Keratinocyte (primary cell): ENCODE data around the gene MTMR2. TPM values are rescaled to one million over a fixed set of nuclear protein-coding genes. Genes with fewer than 3 reads are reported as not detected.

ENCODE experiments used
- DNase-seq: peaks from one replicate; pipeline ENCODE4 v3.0.0-alpha.2; 2011; ENCODE audit warnings: low read depth, missing footprints, low spot score
- FAIRE-seq: peaks from 2 replicates; lab custom pipeline; 2011; peaks lifted over from hg19 to GRCh38; lab: Jason Lieb, UNC
- H2AFZ ChIP-seq: 2 replicates; pipeline ENCODE4 v1.6.0; 2012; ENCODE audit warnings: low read length, control low read depth, inconsistent platforms; ENCODE audit not compliant: control insufficient read depth
- H3K27ac ChIP-seq: 2 replicates; pipeline ENCODE4 v1.5.1; 2011; ENCODE audit warnings: low read length; ENCODE audit not compliant: control insufficient read depth, insufficient read depth
- H3K27me3 ChIP-seq: 3 replicates; pipeline ENCODE4 v1.6.0; 2011; ENCODE audit warnings: low read length; ENCODE audit not compliant: control insufficient read depth, insufficient read depth; ENCODE audit errors: extremely low read depth
- H3K36me3 ChIP-seq, 2 experiments: 2 replicates in 1 of 2; 3 replicates in 1 of 2; pipeline ENCODE4 v1.5.1; 2011; ENCODE audit warnings: low read length in 2 of 2, mild to moderate bottlenecking in 1 of 2; ENCODE audit not compliant: control insufficient read depth in 2 of 2, insufficient read depth in 2 of 2; ENCODE audit errors: extremely low read depth in 1 of 2
- H3K4me1 ChIP-seq: 3 replicates; pipeline ENCODE4 v1.5.1; 2011; ENCODE audit warnings: low read length; ENCODE audit not compliant: control insufficient read depth, insufficient read depth; ENCODE audit errors: extremely low read depth
- H3K4me2 ChIP-seq: 3 replicates; pipeline ENCODE4 v1.6.0; 2011; ENCODE audit warnings: low read depth, low read length; ENCODE audit not compliant: control insufficient read depth, insufficient read depth; ENCODE audit errors: extremely low read depth
- H3K4me3 ChIP-seq, 3 experiments: fragments of 200-600 bp in 1 of 3; sonication (generic) in 1 of 3; 2 replicates in 2 of 3; 3 replicates in 1 of 3; pipeline ENCODE4 v1.5.1; 2011 to 2016; ENCODE audit warnings: low read length in 3 of 3, mild to moderate bottlenecking in 3 of 3, control low read depth in 2 of 3, inconsistent platforms in 1 of 3, low read depth in 1 of 3, mixed read lengths in 1 of 3, mixed run types in 1 of 3, moderate library complexity in 1 of 3; ENCODE audit not compliant: control insufficient read depth in 2 of 3, insufficient read depth in 2 of 3; ENCODE audit errors: extremely low read depth in 1 of 3
- H3K79me2 ChIP-seq: 2 replicates; pipeline ENCODE4 v1.6.0; 2012; ENCODE audit warnings: low read length; ENCODE audit not compliant: control insufficient read depth, insufficient read depth
- H3K9ac ChIP-seq: 3 replicates; pipeline ENCODE4 v1.6.0; 2011; ENCODE audit warnings: low read length; ENCODE audit not compliant: control insufficient read depth, insufficient read depth; ENCODE audit errors: extremely low read depth
- H3K9me1 ChIP-seq: 3 replicates; pipeline ENCODE4 v1.6.0; 2011; ENCODE audit warnings: low read length; ENCODE audit not compliant: control insufficient read depth, insufficient read depth; ENCODE audit errors: extremely low read depth
- H3K9me3 ChIP-seq: 2 replicates; pipeline ENCODE4 v1.5.1; 2012; ENCODE audit warnings: low read depth, low read length; ENCODE audit not compliant: control insufficient read depth
- H4K20me1 ChIP-seq: 3 replicates; pipeline ENCODE4 v1.6.0; 2011; ENCODE audit warnings: low read length; ENCODE audit not compliant: control insufficient read depth, insufficient read depth; ENCODE audit errors: extremely low read depth
- EZH2 ChIP-seq: IDR thresholded peaks from one replicate; pipeline ENCODE4 v1.6.1; 2012; ENCODE audit warnings: inconsistent platforms, mild to moderate bottlenecking, low read length, moderate library complexity
- dilution Hi-C: fragments of 300-500 bp; cut with MboI; formaldehyde crosslinking; loops from one replicate; pipeline ENCODE4 v1.7.0; 2020; ENCODE audit warnings: low sequenced_read_pairs; ENCODE audit not compliant: extremely low pct_ligation_motif_present
- polyA plus RNA-seq, 5 experiments: library from polyadenylated mRNA; depleted of rRNA in 3 of 5; stranded (reverse) in 3 of 5; stranded (forward) in 1 of 5; unstranded in 1 of 5; fragments of >200 nt; gene quantifications; 1 replicate in 1 of 5; 2 replicates in 3 of 5; 3 replicates in 1 of 5; pipeline versions ENCODE4 v1.2.1 to v1.2.3, GENCODE V29; 2011 to 2012; ENCODE audit warnings: missing spikeins in 2 of 5, low read depth in 1 of 5, low replicate concordance in 1 of 5
- TF ChIP-seq, protein P1 (sequence below), 3 experiments: IDR thresholded peaks in 1 of 3; conservative IDR thresholded peaks in 1 of 3; optimal IDR thresholded peaks in 1 of 3; 2 replicates in 2 of 3; 3 replicates in 1 of 3; pipeline versions ENCODE3 to v1.5.1; 2011; ENCODE audit warnings: low read length in 3 of 3, mild to moderate bottlenecking in 3 of 3, moderate library complexity in 2 of 3, control low read depth in 1 of 3, inconsistent platforms in 1 of 3; ENCODE audit not compliant: insufficient read depth in 2 of 3; ENCODE audit errors: extremely low read depth in 1 of 3

Gene MTMR2
- polyA plus RNA-seq, 1 donor (not counting 4 experiments of a cell fraction or from before 2014, with no cell fraction given), result 27.0 TPM

DNA sequence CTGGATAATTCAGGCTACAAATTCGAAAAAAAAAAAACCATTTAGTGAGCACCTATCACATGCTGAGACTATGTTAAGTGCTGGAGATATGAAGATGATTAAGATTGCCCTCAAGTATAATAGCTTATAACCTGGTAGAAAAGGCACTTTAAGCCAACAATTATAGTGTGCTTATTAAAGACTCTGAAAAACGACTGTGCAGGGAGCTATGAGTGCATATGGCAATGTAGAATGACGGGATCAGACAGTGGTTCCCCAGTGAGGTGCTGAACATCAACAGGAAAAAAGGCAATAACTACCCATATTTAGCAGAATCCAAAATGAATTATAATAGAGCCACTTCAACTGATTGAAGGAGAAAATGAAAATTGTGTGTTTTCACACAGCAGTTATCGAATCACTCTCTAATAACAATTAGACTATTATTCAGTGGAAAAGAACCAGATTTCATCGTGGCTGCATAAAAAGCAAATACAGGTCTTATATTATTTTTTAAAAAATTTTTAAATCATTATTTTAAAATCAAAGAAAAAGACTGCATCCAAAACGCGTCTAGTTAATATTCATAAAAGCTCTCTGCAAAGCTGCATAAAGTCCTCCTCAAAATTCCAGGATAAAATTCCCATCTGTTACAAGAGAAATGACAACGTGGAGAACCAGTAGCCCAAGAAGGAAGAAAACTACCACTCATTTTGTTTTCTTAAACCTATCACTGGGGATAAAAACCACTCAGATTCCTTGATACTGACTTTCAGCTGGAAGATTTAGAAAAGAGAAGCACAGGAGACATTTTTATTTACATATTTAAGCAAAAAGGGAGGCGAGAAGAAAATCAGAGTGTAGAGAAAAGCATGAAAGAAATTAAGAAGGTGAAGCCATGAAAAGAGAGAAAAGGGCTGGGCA, 1.1 kb downstream of the MTMR2 start:
- Histone ChIP-seq H3K9ac (peak overlapping the region; percentile 97), H2AFZ (peak overlapping the region; percentile 91)
- DNase-seq, result no peak

DNA sequence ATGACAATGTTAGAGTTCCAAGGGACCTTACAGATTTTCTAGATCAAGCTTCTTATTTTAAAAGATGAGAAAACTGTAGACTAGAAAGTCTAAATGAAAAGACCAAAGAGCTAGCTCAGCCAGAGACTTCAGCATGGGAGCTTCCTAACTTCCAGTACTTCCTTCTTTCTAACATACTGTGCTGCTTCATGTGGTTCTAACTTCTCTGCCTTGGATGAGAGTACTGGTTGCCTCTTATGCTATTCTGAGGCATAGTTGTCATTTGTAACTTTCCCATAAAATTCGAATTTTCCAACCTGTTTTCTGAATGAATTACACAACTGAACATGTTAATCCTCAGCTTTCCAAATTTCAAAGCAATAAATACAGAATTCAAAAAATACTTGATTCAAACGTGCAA, 1.8 kb downstream of the MTMR2 start:
- no peak overlapping the region for H3K9ac ChIP-seq
- dilution Hi-C loops, result no loop called here
- DNase-seq, result no peak

More for the DNA sequence above, 1.1 kb downstream of the MTMR2 start:
- H3K4me3 ChIP-seq, result peak overlapping the region; percentile 97 to 99 (median 98)
- no peak for FAIRE-seq
- no peaks in the 10 kb centered on the region for H3K36me3 ChIP-seq
- H3K27me3 ChIP-seq, result no peaks in the 10 kb centered on the region
- dilution Hi-C loops, result no loop called here
- peak overlapping the region; percentile 94 for H3K27ac ChIP-seq
- no peaks in the 10 kb centered on the region for H4K20me1 ChIP-seq
- peaks cover 55% of the 10 kb centered on the region for H3K79me2 ChIP-seq
- H3K9me1 ChIP-seq, result no peaks in the 10 kb centered on the region
- no peak for TF ChIP-seq EZH2
- TF ChIP-seq, protein P1, sequence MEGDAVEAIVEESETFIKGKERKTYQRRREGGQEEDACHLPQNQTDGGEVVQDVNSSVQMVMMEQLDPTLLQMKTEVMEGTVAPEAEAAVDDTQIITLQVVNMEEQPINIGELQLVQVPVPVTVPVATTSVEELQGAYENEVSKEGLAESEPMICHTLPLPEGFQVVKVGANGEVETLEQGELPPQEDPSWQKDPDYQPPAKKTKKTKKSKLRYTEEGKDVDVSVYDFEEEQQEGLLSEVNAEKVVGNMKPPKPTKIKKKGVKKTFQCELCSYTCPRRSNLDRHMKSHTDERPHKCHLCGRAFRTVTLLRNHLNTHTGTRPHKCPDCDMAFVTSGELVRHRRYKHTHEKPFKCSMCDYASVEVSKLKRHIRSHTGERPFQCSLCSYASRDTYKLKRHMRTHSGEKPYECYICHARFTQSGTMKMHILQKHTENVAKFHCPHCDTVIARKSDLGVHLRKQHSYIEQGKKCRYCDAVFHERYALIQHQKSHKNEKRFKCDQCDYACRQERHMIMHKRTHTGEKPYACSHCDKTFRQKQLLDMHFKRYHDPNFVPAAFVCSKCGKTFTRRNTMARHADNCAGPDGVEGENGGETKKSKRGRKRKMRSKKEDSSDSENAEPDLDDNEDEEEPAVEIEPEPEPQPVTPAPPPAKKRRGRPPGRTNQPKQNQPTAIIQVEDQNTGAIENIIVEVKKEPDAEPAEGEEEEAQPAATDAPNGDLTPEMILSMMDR (optimal IDR thresholded peaks at IDR 0.05 in 1 of 3, IDR thresholded peaks at IDR 0.05 in 1 of 3, conservative IDR thresholded peaks at IDR 0.05 in 1 of 3; ENCODE audit: extremely low read depth in 1 of 3, insufficient read depth in 2 of 3, low read length in 3 of 3), result no peak
- H3K9me3 ChIP-seq, result no peaks in the 10 kb centered on the region
- H3K4me2 ChIP-seq, result peak overlapping the region; percentile 84
- H3K4me1 ChIP-seq, result peaks cover 9% of the 10 kb centered on the region

More for the DNA sequence above, 1.8 kb downstream of the MTMR2 start:
- FAIRE-seq, result no peak
- Histone ChIP-seq H3K36me3 (no peaks in the 10 kb centered on the region), H3K4me3 (peak overlapping the region in 2 of 3 experiments; percentile 97 to 99), H3K9me1 (no peaks in the 10 kb centered on the region), H3K4me1 (peaks cover 16% of the 10 kb centered on the region), H3K9me3 (no peaks in the 10 kb centered on the region), H3K79me2 (peaks cover 62% of the 10 kb centered on the region), H3K27ac (no peak overlapping the region), H4K20me1 (no peaks in the 10 kb centered on the region), H3K27me3 (no peaks in the 10 kb centered on the region), H3K4me2 (peak overlapping the region; percentile 84), H2AFZ (no peak overlapping the region)
- no peak for TF ChIP-seq EZH2
- TF ChIP-seq, protein P1 (optimal IDR thresholded peaks at IDR 0.05 in 1 of 3, IDR thresholded peaks at IDR 0.05 in 1 of 3, conservative IDR thresholded peaks at IDR 0.05 in 1 of 3; ENCODE audit: extremely low read depth in 1 of 3, insufficient read depth in 2 of 3, low read length in 3 of 3), result no peak
